NOMO-1 (cell line): Measurements from ENCODE around the gene CHD1.
"Not testable (repeated sequence)": the region's sequence is repeated elsewhere in the genome, so short reads cannot be mapped to it uniquely, and the experiment has no call there.

ENCODE experiments used
- DNase-seq, 2 experiments: peaks; one replicate each; lab custom pipeline; 2025; ENCODE audit not compliant: unreplicated experiment in 2 of 2; lab: John Stamatoyannopoulos, UW

Gene CHD1

DNA sequence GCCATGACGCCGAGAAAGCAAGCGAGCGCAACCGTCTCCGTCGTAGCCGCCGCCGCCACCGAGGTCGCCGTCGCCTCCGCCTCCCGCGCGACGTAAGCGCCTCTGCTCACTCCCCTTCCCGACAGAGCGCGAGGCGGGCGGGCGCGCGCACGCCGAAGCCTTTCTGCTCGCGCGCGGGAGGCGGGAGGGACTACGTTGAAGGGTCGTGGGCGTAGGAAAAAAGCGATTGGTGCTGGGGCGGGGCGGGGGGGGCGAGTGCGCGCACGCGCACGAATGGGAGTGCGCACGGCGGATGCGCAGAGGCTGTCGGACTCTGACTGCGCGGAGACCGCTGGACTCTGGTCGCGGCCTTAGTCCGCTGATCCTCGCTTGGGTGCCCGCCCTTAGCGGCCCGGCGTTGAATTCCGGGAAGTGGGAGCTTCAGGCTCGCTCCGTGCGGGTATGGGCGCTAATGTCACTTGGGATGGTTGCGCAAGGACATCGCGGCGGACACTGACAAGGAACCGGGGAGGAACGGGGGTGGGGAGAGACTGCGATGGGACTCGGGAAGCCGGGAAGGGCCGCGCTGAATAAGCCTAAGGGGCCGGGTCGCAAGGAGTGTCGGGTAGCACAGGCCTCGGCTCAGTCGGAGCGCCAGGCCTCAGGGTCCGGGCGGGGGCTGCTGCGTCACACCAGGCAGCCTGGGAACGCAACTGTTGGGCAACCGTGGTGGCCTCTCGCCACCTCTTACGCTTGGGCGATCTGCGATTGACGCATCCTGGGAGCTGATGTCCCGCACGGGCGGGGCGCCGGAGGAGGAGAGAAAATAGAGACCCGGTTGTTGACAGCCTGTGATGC lies at the start of gene CHD1:
Gene CHD1, minus strand, starts transcription at position 135 of the 837 bp plus-strand sequence. CDS start 2,621 bp downstream, outside the sequence.
- DNase-seq = peak; percentile 93 to 94

DNA sequence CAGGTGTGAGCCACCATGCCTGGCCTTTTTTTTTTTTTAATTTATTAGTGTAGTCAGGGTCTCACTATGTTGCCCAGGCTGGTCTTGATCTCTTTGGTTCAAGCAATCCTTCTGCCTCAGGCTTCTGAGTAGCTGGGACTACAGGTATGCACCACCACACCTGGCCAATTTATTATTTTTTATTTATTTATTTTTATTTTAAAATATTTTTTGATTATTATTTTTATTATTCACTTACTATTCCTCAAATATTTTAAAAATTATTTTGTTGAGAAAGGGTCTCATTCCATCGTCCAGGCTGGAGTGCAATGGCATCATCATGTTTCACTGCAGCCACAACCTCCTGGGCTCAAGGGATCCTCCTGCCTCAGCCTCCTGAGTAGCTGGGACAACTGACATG lies 49.7 kb upstream of the CHD1 start:
- no peak for DNase-seq

DNA sequence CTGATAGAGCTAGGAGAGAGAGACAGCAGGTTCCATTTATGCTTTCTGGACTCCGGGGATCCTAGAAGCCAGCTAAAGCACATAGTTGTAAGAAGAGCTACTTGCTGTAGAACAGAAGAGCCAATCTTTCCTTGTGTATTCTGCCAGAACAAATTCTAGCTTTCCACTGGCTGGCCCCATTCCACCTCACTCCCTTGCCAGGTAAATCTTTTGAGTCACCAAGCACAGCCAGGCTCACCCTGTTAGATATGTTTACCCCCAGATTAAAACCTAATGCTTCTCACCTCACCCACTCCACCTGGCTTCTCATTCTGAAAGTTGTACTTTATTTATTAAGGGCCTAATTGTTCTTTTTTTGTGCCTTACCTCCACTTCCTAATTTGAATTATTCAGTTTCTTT lies 48.9 kb upstream of the CHD1 start:
- no peak for DNase-seq

DNA sequence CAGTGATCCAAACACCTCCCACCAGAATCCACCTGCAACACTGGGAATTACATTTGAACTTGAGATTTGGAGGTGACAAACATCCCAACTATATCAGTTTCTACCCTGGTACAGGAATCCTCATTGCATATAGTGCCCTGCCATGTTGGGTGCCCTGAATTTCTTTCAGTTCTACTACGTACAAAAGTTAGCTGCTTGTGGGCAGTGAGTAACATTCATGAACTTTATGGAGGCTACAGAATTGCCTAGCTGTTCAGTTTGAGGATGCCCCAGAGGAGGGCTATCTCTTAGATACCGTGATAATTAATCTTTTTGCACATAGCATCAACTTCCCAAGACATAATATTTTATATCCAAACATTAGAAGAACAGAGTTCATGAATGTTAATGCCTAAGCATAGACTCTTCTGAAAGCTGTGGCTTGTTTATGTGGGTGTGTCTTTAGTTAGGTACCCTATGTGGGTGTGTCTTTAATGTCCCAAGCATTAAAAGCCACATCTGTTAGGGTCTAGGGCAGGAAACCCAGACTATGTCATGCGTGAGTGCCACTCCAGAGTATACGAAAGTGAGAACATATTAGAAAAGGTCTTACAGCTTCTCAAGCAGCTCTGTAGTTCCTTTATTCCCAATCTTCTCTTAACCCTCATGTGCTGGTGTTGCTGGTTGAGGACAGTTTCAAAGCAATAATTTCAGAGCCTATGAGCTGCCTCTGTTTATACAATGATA lies 47.0 kb upstream of the CHD1 start:
- no peak for DNase-seq

DNA sequence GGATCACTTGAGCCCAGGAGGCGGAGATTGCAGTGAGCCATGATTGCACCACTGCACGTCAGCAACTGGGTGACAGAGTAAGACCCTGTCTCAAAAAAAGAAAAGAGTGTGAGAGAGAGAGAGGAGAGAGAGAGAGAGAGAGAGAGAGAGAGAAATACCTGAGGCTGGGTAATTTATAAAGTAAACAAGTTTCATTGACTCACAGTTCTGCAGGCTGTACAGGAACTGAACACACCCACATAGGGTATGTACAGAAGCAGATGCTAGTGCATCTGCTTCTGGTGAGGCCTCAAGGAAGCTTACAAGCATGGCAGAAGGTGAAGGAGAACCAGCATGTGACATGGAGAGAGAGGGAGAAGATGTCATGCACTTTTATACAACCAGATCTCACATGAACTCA lies 46.4 kb upstream of the CHD1 start:
- DNase-seq = no peak

DNA sequence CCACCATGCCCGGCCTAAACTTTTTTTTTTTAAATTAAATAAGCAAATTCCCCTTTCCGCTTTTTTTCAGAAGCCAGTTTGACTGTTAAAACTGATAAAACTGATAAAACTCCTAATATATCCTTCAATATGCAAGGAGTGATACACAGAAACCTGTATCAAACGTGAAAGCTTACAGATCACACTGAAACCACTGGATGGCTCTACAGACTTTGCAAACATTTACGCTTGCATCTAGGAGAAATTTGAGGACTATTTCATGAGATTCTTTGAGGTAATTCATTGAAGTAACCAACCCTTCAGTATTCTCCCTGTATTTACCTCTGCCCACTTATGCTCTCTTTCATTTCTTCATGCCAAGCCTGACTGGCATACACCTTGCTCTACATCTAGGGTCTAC lies 40.6 kb upstream of the CHD1 start:
- no peak for DNase-seq

DNA sequence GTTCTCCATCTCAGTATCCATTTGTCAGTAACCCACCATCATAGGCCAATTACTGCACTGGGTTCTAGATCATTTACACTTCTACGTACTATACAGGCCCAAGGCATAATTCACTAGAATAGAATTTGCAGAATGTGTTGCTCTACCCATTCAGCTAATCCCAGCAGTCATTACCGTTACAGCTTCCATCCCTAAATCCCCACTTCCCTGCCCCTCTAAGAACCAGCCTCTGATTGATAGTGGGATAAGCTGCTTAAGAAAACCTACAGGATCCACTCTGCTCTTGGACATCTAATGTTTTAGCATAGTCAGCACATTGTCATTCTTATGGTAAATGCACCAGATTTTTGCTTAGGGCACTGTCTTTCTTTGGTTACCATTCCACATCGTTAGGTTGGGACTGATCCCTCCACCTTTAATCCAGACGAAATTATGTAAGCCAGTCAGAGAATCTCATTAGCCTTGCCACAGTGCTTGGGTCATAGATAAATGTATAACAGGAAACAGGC lies 39.3 kb upstream of the CHD1 start:
- DNase-seq = no peak

DNA sequence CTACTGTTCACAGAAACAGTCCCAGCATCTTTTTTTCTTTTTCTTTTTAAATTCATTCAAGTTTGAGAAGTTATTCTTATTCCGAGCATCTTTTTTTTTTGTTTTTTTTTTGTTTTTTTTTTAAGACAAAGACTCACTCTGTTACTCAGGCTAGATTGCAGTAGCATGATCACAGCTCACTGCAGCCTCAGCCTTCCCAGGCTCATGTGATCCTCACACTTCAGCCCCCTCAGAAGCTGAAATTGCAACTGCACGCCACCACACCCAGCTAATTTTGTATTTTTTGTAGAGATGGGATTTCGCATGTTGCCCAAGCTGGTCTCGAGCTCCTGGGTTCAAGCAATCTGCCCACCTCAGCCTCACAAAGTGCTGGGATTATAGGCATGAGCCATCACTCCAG lies 36.4 kb upstream of the CHD1 start:
- no peak for DNase-seq

DNA sequence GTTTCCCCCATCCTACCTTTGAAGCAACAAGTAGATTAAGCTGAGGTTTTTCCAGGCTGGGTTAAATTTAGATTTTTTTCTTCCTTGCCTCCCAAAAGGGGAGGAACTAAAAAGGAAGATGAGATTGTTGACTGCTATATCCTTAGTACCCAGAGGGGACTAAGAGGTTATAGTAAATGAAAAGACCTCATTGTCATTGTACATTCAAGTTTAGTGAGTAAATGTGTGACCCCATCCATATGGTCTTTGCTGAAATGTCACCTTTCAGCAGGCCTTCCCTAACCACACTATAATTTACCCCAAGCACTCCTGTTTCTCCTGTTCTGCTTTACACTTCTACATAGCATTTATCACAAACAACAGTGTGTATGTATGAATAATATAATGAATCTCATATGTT lies 35.8 kb upstream of the CHD1 start:
- DNase-seq = no peak

DNA sequence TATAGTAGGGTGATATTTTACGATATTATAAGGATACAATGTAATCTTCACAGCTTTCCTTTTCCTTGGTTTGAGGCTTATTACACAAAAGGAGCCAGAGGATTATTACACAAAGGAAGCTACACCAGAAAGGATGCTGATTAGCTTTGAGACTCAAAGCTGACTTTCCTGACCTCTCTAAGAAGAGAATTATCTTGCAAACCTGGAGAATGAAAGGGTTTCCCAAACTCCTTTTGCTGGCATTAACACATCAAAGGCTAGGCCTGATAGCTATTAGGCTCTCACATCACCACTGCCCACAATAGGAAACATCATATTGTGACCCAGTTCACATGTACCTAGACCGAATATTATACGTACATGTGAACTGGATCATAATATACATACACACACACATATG lies 34.2 kb upstream of the CHD1 start:
- no peak for DNase-seq

DNA sequence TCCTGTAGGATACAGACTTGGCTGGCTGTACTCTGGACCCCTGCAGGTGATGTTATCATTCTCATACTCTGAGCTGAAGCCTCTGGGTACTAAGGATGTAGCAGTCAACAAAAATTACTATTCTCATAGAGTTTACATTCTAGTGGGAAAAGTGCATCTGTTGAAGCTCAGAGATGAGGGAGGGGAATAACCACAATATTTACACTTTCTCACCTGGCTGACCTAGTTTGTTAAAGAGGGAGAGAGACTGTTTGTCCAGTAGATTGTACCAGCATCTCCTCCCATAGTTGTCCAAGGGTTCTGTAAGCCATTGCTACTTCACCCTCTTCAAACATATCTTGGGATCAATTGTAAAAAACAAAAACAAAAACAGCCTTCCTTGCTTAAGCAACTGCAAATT lies 33.8 kb upstream of the CHD1 start:
- DNase-seq = no peak

DNA sequence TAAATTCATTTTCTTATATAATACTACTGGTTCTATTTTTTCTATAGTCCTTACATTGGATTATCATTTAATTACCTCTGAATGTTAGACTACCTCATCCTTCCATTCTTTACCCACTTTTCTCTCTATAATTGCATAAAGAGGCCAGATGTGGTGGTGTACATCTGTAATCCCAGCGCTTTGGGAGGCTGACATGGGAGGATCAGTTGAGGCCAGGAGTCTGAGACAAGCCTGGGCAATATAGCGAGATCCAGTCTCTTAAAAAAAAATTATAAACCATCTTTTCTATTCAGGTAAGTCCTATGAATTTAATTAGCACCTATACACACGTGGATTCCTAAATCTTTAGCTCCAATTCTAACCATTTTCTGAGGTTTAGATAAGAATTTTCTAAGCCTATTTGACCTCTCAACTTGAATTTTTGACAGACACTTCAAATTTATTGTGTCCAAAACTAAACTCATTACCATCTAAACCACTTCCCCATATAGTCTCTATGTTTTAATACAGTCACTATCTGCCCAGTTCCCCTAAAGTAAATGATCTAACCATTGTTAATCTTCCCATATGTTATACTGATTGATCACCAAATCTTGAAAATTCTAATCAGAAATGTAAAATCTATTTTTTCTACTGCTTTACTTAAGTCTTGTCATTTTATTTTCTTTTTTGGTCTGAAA lies 33.0 kb upstream of the CHD1 start:
- peak; percentile 26 to 64 for DNase-seq

DNA sequence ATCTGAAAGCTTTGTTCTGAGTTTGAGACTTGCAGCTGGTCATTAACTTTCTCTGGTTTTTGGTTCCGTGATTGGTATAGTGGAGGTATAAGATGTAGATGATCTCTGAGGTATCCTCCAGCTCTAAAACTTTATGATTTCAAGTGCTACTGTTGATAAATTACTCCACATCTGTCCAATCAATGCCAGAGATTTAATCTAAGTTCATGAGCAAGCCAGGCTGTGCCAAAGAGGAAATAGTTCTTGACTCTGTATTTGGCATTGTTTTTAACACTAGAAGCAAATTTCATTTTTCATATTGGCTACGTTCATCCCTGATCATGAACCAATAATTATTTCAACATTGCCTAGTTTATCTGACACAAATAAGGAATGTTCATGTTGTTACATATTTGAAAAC lies 28.5 kb upstream of the CHD1 start:
- DNase-seq = no peak

DNA sequence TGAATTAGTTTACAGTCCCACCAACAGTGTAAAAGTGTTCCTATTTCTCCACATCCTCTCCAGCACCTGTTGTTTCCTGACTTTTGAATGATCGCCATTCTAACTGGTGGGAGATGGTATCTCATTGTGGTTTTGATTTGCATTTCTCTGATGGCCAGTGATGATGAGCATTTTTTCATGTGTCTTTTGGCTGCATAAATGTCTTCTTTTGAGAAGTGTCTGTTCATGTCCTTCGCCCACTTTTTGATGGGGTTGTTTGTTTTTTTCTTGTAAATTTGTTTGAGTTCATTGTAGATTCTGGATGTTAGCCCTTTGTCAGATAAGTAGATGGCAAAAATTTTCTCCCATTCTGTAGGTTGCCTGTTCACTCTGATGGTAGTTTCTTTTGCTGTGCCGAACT lies 27.1 kb upstream of the CHD1 start:
- DNase-seq = not testable (repeated sequence)

DNA sequence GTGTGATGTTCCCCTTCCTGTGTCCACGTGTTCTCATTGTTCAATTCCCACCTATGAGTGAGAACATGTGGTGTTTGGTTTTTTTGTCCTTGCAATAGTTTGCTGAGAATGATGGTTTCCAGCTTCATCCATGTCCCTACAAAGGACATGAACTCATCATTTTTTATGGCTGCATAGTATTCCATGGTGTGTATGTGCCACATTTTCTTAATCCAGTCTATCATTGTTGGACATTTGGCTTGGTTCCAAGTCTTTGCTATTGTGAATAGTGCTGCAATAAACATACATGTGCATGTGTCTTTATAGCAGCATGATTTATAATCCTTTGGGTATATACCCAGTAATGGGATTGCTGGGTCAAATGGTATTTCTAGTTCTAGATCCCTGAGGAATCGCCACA lies 26.7 kb upstream of the CHD1 start:
- not testable (repeated sequence) for DNase-seq

DNA sequence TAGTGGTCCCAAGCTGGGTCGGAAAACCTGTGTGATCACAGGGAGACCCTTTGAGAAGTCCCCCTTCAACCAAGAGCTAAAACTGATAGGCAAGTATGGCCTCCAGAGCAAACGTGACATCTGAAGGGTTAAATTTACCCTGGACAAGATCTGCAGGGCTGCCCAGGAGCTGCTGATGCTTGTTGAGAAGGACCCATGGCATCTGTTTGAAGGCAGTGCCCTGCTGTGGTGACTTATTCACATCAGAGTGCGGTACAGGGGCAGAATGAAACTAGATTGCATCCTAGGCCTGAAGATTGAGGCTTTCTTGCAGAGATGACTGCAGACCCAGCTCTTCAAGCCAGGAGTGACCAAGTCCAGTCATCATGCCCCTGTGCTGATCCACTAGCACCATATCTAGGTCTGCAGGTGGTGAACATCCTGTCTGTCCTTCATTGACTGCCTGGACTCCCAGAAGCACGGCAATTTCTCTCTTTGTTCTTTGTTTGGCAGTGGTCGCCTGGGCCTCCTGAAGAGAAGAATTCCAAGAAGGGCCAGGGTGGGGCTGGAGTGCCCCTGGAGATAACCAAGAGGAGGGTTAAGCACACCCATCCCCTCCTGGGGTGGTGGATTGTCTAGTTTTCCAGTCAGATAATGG lies 25.7 kb upstream of the CHD1 start:
- DNase-seq = no peak

DNA sequence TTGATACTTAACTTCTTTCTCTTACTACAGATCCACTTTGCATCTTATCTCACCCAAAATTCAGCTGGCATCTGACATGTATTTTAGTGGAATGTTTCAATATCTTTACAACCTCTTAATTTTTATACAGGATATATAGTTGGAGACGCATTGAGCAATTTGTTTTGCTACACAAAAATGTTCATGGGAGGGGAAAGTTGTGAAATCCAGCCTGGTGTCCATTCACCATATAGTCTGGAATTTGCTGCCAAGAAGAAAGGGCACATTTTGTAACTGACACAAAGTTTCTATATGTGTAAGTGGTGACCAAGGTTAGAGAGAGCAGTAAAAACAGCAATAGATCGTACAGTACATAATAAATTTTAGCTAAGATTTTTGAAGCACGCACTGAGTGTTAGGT lies 14.0 kb upstream of the CHD1 start:
- DNase-seq = no peak

DNA sequence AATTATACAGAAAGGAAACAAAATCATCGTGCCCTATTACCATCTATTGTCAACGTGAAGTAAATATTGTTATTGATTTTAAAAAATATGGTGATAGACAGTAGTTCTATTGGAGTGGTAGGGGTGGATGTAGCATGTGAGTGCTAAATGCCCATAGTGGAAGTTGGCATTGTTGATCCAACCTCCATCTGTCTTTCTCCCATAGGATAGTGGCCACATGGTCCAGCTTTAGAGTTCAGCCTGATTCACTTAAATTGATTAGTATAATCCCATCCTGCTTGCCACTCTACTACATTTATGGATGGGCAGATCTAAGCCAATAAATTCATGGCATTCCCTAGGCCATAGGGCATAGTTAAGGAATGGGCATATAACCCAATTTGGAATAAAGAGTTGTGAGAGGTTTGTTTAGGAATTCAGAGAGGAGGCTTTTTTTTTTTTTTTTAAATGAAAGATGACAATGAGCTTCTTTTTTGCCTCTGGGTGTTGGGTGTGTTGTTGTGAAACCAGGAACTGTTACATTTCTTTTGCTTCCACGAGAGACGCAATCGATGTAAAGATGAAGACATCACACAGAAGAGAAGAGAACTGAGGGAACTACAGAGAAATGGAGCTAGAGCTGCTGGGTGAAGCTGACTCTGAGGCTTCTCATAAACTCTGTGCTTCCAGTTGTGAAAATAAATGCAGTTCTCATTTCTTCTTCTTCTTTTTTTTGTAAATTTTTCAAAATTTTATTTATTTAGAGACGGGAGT lies 12.5 kb upstream of the CHD1 start:
- peak; percentile 27 to 89 for DNase-seq

DNA sequence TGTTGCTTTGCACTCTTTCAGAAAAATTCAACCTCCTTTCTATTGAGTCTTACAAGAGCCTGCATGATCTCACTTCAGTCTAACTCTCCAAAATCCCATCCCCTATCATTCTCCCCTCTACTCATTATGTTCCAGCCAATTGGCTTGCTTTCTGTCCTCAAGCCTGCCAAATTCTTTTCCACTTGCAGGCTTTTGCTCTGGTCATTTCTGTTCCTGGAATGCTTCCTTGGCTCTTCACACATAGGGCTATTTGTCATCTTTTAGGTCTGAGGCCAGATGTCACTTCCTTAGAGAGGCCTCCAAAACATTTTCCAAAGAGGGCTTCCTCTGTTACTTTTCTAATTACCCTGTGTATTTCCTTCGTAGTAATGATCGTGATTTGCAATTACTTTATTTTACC lies 11.8 kb upstream of the CHD1 start:
- no peak for DNase-seq

DNA sequence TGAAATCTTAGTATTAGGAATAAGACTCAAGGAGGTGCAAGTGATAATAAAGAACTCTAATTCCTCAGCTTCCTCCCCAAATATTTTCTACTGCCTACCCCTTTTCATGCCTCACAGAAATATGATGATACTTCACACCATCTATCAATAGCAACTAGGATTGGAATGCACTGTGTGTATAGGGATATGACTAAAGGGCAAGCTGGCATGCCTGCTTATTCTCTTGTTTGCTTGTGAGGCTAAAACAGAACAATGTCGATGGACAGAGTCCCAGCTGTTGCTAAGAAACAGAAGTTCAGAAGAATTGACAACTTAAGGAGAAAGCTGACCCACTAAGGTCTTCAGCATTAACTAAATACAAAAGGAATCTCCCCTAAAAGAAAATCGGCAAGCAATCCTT lies 9.7 kb upstream of the CHD1 start:
- no peak for DNase-seq
